ENCODE results near the gene IKZF1.

DNA sequence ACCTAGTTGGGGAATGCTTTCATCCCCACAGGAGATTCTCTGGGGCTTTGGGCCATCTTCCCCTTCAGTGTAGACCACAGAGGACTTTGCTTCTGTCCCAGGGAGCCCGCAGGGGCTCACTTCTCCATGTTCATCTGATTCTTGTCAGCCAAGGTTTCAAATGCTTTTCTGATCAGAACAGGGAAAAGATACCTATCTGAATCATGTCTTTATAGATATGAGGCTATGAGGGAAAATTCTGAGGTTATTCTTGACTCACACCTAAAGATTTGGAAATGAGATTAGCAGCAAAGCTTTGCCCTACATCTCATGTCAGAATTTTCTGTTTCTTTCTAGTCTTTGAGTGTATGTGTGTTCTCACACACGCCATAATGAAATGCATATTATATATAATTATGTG, 92.3 kb downstream of the IKZF1 start:
- TF ChIP-seq POLR2AphosphoS5 (IDR thresholded peaks at IDR 0.05): no peak
- TF ChIP-seq, protein P1, sequence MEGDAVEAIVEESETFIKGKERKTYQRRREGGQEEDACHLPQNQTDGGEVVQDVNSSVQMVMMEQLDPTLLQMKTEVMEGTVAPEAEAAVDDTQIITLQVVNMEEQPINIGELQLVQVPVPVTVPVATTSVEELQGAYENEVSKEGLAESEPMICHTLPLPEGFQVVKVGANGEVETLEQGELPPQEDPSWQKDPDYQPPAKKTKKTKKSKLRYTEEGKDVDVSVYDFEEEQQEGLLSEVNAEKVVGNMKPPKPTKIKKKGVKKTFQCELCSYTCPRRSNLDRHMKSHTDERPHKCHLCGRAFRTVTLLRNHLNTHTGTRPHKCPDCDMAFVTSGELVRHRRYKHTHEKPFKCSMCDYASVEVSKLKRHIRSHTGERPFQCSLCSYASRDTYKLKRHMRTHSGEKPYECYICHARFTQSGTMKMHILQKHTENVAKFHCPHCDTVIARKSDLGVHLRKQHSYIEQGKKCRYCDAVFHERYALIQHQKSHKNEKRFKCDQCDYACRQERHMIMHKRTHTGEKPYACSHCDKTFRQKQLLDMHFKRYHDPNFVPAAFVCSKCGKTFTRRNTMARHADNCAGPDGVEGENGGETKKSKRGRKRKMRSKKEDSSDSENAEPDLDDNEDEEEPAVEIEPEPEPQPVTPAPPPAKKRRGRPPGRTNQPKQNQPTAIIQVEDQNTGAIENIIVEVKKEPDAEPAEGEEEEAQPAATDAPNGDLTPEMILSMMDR (IDR thresholded peaks at IDR 0.05 in 8 of 11, conservative IDR thresholded peaks at IDR 0.05 in 3 of 11): no peak
- no peak for TF ChIP-seq POLR2A (IDR thresholded peaks at IDR 0.05)
